ENCODE data around the gene SLC37A2.
"Not testable (repeated sequence)": the region's sequence is repeated elsewhere in the genome, so short reads cannot be mapped to it uniquely, and the experiment has no call there.

Gene SLC37A2

GRCh38 chr11:125084057-125084416 lies 20.9 kb downstream of the SLC37A2 start:
- no peak for DNase-seq (ENCODE audit: low read depth)

- DNase-seq (ENCODE audit: low read depth), result no peak
These were observed 21.7 kb downstream of the SLC37A2 start for GRCh38 chr11:125084761-125085231.

- DNase-seq (ENCODE audit: low read depth), result no peak
These were observed 22.4 kb downstream of the SLC37A2 start for GRCh38 chr11:125085301-125086081.

- no peak for DNase-seq (ENCODE audit: low read depth)
These were observed 23.7 kb downstream of the SLC37A2 start for GRCh38 chr11:125086633-125087296.

GRCh38 chr11:125088123-125088522 lies 25.0 kb downstream of the SLC37A2 start:
- DNase-seq (ENCODE audit: low read depth), result no peak

GRCh38 chr11:125088576-125089455 lies 25.7 kb downstream of the SLC37A2 start:
- DNase-seq (ENCODE audit: low read depth), result no peak

- not testable (repeated sequence) for DNase-seq (ENCODE audit: low read depth)
These were observed 26.4 kb downstream of the SLC37A2 start for GRCh38 chr11:125089481-125089880.

GRCh38 chr11:125090151-125090550 lies 27.0 kb downstream of the SLC37A2 start:
- DNase-seq (ENCODE audit: low read depth), result not testable (repeated sequence)

- no peak for DNase-seq (ENCODE audit: low read depth)
These were observed 27.7 kb downstream of the SLC37A2 start for GRCh38 chr11:125090816-125091215.

GRCh38 chr11:125091247-125091876 lies 28.3 kb downstream of the SLC37A2 start:
- DNase-seq (ENCODE audit: low read depth), result peak; percentile 69

- DNase-seq (ENCODE audit: low read depth), result no peak
These were observed 29.0 kb downstream of the SLC37A2 start for GRCh38 chr11:125091877-125092664.

- DNase-seq (ENCODE audit: low read depth), result no peak
These were observed 29.6 kb downstream of the SLC37A2 start for GRCh38 chr11:125092669-125093068.

GRCh38 chr11:125093502-125093901 lies 30.4 kb downstream of the SLC37A2 start:
- no peak for DNase-seq (ENCODE audit: low read depth)

- no peak for DNase-seq (ENCODE audit: low read depth)
These were observed 31.6 kb downstream of the SLC37A2 start for GRCh38 chr11:125094731-125095130.

- DNase-seq (ENCODE audit: low read depth), result no peak
These were observed 37.0 kb downstream of the SLC37A2 start for GRCh38 chr11:125100136-125100535.

GRCh38 chr11:125101596-125101995 lies 38.5 kb downstream of the SLC37A2 start:
- no peak for DNase-seq (ENCODE audit: low read depth)

- no peak for DNase-seq (ENCODE audit: low read depth)
These were observed 38.9 kb downstream of the SLC37A2 start for GRCh38 chr11:125102025-125102424.

- DNase-seq (ENCODE audit: low read depth), result no peak
These were observed 39.4 kb downstream of the SLC37A2 start for GRCh38 chr11:125102510-125102909.

- no peak for DNase-seq (ENCODE audit: low read depth)
These were observed 42.8 kb downstream of the SLC37A2 start for GRCh38 chr11:125105926-125106325.

GRCh38 chr11:125108469-125108868 lies 45.4 kb downstream of the SLC37A2 start:
- DNase-seq (ENCODE audit: low read depth), result no peak

- peak; percentile 30 for DNase-seq (ENCODE audit: low read depth)
These were observed 47.4 kb downstream of the SLC37A2 start for GRCh38 chr11:125110506-125110905.
